Measurements from ENCODE around the gene PODN. TPM values are rescaled to one million over a fixed set of nuclear protein-coding genes. Genes with fewer than 3 reads are reported as not detected.
A peak's percentile ranks its signal among the peaks of the same experiment; 100 is the strongest.

Gene PODN
- total and polyA plus RNA-seq, 5 donors = 36.5 to 62.4 (median 41.6) TPM

DNA sequence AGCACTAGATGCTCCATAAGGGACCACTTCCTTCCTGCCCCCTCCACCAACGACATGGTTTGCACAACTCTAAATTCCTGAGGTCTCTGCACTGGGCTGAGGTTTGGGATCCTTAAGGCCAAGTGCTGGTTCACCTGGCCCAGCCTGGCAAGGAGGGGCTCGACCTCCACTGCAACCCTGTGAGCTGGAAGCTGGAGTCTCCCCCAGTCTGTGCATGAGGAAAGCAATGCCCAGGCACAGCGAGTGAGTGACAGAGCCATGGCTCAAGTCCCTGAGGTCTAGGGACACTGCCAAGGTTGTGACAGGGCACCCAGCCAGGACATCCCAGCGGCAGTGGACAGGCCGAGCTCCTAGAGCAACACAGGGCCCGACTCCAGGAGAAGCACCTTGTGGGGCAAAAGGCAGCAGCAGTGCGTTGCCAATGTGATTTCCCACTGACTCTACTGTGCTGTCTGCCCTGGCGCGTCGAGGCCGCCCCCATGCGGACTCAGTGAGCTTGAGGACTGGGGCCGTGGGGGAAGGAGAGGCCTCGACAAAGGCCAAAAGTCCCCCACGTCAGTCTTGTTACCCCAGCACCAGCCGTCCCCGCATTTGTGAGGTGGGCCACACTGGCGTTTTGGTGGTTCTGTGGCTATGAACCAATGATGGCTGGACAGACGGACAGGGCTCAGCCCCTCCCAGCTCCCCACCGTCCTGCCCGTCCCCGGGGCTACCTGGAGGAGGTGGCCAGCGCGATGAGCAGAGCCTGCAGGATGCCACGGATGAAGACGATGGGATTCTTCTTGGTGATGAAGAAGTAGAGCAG is 30.0 kb downstream of the PODN start:
- ATAC-seq = peak; percentile 40 to 45
- Histone ChIP-seq H3K27me3 (ENCODE audit: control insufficient read depth, insufficient read depth) (no peaks in the 10 kb centered on the region), H3K4me3 (ENCODE audit: low read length) (no peak overlapping the region), H3K4me1 (ENCODE audit: control insufficient read depth, insufficient read depth, low read length) (peaks cover 8% of the 10 kb centered on the region), H3K9me3 (ENCODE audit: control insufficient read depth, low read length) (no peaks in the 10 kb centered on the region), H3K27ac (ENCODE audit: low read length) (no peak overlapping the region)
- intact Hi-C loops (cut with DNase I) = no loop called here
- 75% methylated on average over 26 of the region's 26 CpGs for WGBS
- peak; percentile 66 to 88 (median 84) for DNase-seq

- intact Hi-C loops (cut with DNase I) = no loop called here
- 86% methylated on average over 33 of the region's 33 CpGs for WGBS
- Histone ChIP-seq H3K9me3 (ENCODE audit: control insufficient read depth, low read length) (no peaks in the 10 kb centered on the region), H3K4me3 (ENCODE audit: low read length) (no peak overlapping the region), H3K27me3 (ENCODE audit: control insufficient read depth, insufficient read depth) (no peaks in the 10 kb centered on the region), H3K27ac (ENCODE audit: low read length) (no peak overlapping the region), H3K4me1 (ENCODE audit: control insufficient read depth, insufficient read depth, low read length) (peaks cover 8% of the 10 kb centered on the region)
- peak in 1 of 3 donors; percentile 53 for DNase-seq
- no peak for ATAC-seq
Observed at GRCh38 chr1:53092659-53093450, 30.8 kb downstream of the PODN start.

GRCh38 chr1:53093451-53093754 is 31.4 kb downstream of the PODN start:
- peak in 1 of 3 donors; percentile 56 for DNase-seq
- H3K27ac ChIP-seq (ENCODE audit: low read length) = no peak overlapping the region

DNA sequence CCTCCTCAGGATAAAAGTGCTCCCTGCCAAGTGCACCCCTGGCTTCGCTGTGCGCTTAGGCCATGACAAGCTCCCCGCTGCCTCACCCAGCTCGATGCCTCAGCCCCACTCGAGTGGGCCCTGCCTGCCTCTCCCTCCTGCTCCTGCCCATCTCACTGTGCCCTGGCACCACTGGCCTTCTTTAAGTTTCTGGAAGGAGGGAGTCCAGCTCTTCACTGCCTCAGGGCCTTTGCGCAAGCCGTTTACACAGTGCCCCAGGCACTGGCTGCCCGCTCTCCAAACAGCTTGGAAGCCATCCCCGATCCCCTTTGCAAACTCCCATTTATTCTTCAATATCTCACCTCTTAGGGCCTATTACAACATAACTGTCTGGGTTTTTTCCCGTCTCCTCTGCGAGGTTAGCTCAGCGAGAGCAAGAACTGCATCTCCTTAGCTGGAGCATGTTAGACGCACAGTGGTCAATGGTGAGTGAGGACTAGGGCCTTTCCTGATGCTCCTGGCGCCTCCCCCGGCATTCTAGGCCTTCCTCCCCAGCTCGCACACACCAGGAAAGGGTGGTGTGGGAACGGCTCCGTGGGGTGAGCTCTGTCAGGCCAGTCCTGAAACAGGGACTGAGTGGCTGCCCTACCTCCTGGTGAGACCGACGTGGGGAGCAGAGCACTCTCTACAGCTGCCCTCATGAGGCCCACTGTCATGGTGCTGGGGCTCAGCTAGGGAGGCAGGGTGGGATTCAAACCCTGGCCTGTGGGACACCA is 31.9 kb downstream of the PODN start:
- Histone ChIP-seq H3K9me3 (ENCODE audit: control insufficient read depth, low read length) (no peaks in the 10 kb centered on the region), H3K27ac (ENCODE audit: low read length) (no peak overlapping the region), H3K4me3 (ENCODE audit: low read length) (no peak overlapping the region), H3K4me1 (ENCODE audit: control insufficient read depth, insufficient read depth, low read length) (peaks cover 8% of the 10 kb centered on the region), H3K27me3 (ENCODE audit: control insufficient read depth, insufficient read depth) (no peaks in the 10 kb centered on the region)
- ATAC-seq (no peak), DNase-seq (peak in 1 of 3 donors; percentile 55)
- intact Hi-C loops (cut with DNase I) = no loop called here
- WGBS = 86% methylated on average over 20 of the region's 20 CpGs

More at GRCh38 chr1:53093451-53093754, 31.4 kb downstream of the PODN start:
- H3K4me3 ChIP-seq (ENCODE audit: low read length) = no peak overlapping the region
- no peak for ATAC-seq
- WGBS = 90% methylated on average over 8 of the region's 8 CpGs
- no peaks in the 10 kb centered on the region for H3K27me3 ChIP-seq (ENCODE audit: control insufficient read depth, insufficient read depth)
- peaks cover 8% of the 10 kb centered on the region for H3K4me1 ChIP-seq (ENCODE audit: control insufficient read depth, insufficient read depth, low read length)
- H3K9me3 ChIP-seq (ENCODE audit: control insufficient read depth, low read length) = no peaks in the 10 kb centered on the region
- intact Hi-C loops (cut with DNase I) = no loop called here

DNA sequence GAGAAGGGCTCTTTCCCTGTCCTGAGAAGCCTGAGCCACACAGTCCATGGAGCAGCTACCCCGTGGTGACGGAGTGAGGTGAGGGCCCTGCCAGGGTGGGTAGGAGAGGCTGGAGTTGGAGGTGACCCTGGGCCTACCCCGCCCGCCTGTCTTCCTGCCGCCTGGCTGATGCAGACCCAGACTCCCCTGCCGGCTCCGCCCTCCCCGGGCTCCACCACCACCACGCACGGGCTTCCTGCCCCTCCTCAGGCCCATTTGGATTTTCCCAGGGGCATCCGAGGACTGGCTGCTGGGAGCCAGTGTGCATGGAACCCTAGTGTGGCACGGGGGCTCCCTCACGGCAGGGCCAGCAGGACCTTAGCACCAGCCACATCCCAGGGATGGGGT is 32.5 kb downstream of the PODN start:
- peak in 1 of 3 donors; percentile 65 for DNase-seq

GRCh38 chr1:53104289-53104913 is 42.4 kb downstream of the PODN start:
- no peak for DNase-seq
- H3K9me3 ChIP-seq (ENCODE audit: control insufficient read depth, low read length) = no peaks in the 10 kb centered on the region
- H3K4me1 ChIP-seq (ENCODE audit: control insufficient read depth, insufficient read depth, low read length) = no peaks in the 10 kb centered on the region
- no peaks in the 10 kb centered on the region for H3K27me3 ChIP-seq (ENCODE audit: control insufficient read depth, insufficient read depth)
- intact Hi-C loops (cut with DNase I) = no loop called here
- ATAC-seq = no peak
- 58% methylated on average over 8 of the region's 8 CpGs for WGBS
- no peak overlapping the region for H3K4me3 ChIP-seq (ENCODE audit: low read length)
- H3K27ac ChIP-seq (ENCODE audit: low read length) = no peak overlapping the region

More for the DNA sequence above, 32.5 kb downstream of the PODN start:
- Histone ChIP-seq H3K27ac (ENCODE audit: low read length) (no peak overlapping the region), H3K9me3 (ENCODE audit: control insufficient read depth, low read length) (no peaks in the 10 kb centered on the region), H3K27me3 (ENCODE audit: control insufficient read depth, insufficient read depth) (no peaks in the 10 kb centered on the region), H3K4me1 (ENCODE audit: control insufficient read depth, insufficient read depth, low read length) (peaks cover 8% of the 10 kb centered on the region), H3K4me3 (ENCODE audit: low read length) (no peak overlapping the region)
- intact Hi-C loops (cut with DNase I) = no loop called here
- ATAC-seq = no peak
- 58% methylated on average over 13 of the region's 13 CpGs for whole genome bisulfite sequencing

- no peaks in the 10 kb centered on the region for H3K9me3 ChIP-seq (ENCODE audit: control insufficient read depth, low read length)
- DNase-seq = no peak
- 94% methylated on average over 7 of the region's 7 CpGs for WGBS
- H3K27me3 ChIP-seq (ENCODE audit: control insufficient read depth, insufficient read depth) = no peaks in the 10 kb centered on the region
- H3K27ac ChIP-seq (ENCODE audit: low read length) = no peak overlapping the region
- intact Hi-C loops (cut with DNase I) = no loop called here
- no peak overlapping the region for H3K4me3 ChIP-seq (ENCODE audit: low read length)
- no peak for ATAC-seq
- H3K4me1 ChIP-seq (ENCODE audit: control insufficient read depth, insufficient read depth, low read length) = no peaks in the 10 kb centered on the region
Observed at GRCh38 chr1:53107090-53107489, 45.1 kb downstream of the PODN start.

GRCh38 chr1:53107570-53108322 is 45.7 kb downstream of the PODN start:
- Histone ChIP-seq H3K4me1 (ENCODE audit: control insufficient read depth, insufficient read depth, low read length) (no peaks in the 10 kb centered on the region), H3K27me3 (ENCODE audit: control insufficient read depth, insufficient read depth) (no peaks in the 10 kb centered on the region), H3K9me3 (ENCODE audit: control insufficient read depth, low read length) (no peaks in the 10 kb centered on the region), H3K4me3 (ENCODE audit: low read length) (no peak overlapping the region), H3K27ac (ENCODE audit: low read length) (no peak overlapping the region)
- intact Hi-C loops (cut with DNase I) = no loop called here
- WGBS = 70% methylated on average over 15 of the region's 15 CpGs
- no peak for DNase-seq
- no peak for ATAC-seq

GRCh38 chr1:53108646-53109580 is 46.9 kb downstream of the PODN start:
- H3K27me3 ChIP-seq (ENCODE audit: control insufficient read depth, insufficient read depth) = no peaks in the 10 kb centered on the region
- DNase-seq (no peak), ATAC-seq (peak in 1 of 2 donors; percentile 26)
- intact Hi-C loops (cut with DNase I) = no loop called here
- H3K4me1 ChIP-seq (ENCODE audit: control insufficient read depth, insufficient read depth, low read length) = no peaks in the 10 kb centered on the region
- H3K27ac ChIP-seq (ENCODE audit: low read length) = no peak overlapping the region
- no peak overlapping the region for H3K4me3 ChIP-seq (ENCODE audit: low read length)
- WGBS = 43% methylated on average over 14 of the region's 14 CpGs
- no peaks in the 10 kb centered on the region for H3K9me3 ChIP-seq (ENCODE audit: control insufficient read depth, low read length)
